GM23338 (cell line): ENCODE data around the gene SLC25A40. TPM values are rescaled to one million over a fixed set of nuclear protein-coding genes. Genes with fewer than 3 reads are reported as not detected.

Experiments used
- ATAC-seq: fragments of 200-7000 bp; cut with Tn5 transposase; 3 replicates; pipeline ENCODE4 v1.9.1; 2020
- DNase-seq: peaks from one replicate; pipeline ENCODE4 v3.0.0-alpha.2; 2015; ENCODE audit warnings: low spot score
- H2AFZ ChIP-seq: fragments of 200-600 bp; sonication (generic); 2 replicates; pipeline ENCODE4 v1.8.0; 2016; ENCODE audit warnings: antibody characterized with exemption, mild to moderate bottlenecking, moderate library complexity
- H3F3A ChIP-seq: fragments of 200-600 bp; sonication (generic); replicated peaks from 2 replicates; pipeline ENCODE4 v1.8.0; 2017; ENCODE audit warnings: antibody characterized with exemption, mixed run types, low read depth
- H3K27ac ChIP-seq: fragments of 200-600 bp; sonication (generic); 2 replicates; pipeline ENCODE4 v1.6.1; 2016; ENCODE audit warnings: low read depth
- H3K27me3 ChIP-seq: fragments of 200-600 bp; sonication (generic); 2 replicates; pipeline ENCODE4 v1.8.0; 2016; ENCODE audit warnings: mild to moderate bottlenecking, mixed run types, moderate library complexity; ENCODE audit not compliant: insufficient read depth
- H3K36me3 ChIP-seq: fragments of 200-600 bp; sonication (generic); 2 replicates; pipeline ENCODE4 v1.8.0; 2016; ENCODE audit warnings: mild to moderate bottlenecking; ENCODE audit not compliant: insufficient read depth
- H3K4me1 ChIP-seq: fragments of 200-600 bp; sonication (generic); 2 replicates; pipeline ENCODE4 v1.8.0; 2016; ENCODE audit warnings: mild to moderate bottlenecking, moderate library complexity; ENCODE audit not compliant: insufficient read depth
- H3K4me2 ChIP-seq: fragments of 200-600 bp; sonication (generic); 2 replicates; pipeline ENCODE4 v1.7.1; 2017; ENCODE audit warnings: mixed run types
- H3K4me3 ChIP-seq: fragments of 200-600 bp; sonication (generic); 2 replicates; pipeline ENCODE4 v1.6.1; 2016; ENCODE audit warnings: mixed run types
- H3K79me2 ChIP-seq: fragments of 200-600 bp; sonication (generic); replicated peaks from 2 replicates; pipeline ENCODE4 v1.8.0; 2017; ENCODE audit warnings: mild to moderate bottlenecking; ENCODE audit not compliant: insufficient read depth
- H3K9me2 ChIP-seq: fragments of 200-600 bp; sonication (generic); 2 replicates; pipeline ENCODE4 v1.8.0; 2017; ENCODE audit not compliant: insufficient read depth
- H4K20me1 ChIP-seq: fragments of 200-600 bp; sonication (generic); replicated peaks from 2 replicates; pipeline ENCODE4 v1.8.0; 2017; ENCODE audit warnings: mild to moderate bottlenecking; ENCODE audit not compliant: insufficient read depth
- H3K27ac Mint-ChIP-seq: 2 replicates; pipeline ENCODE4 v1.8.0; 2020; ENCODE audit warnings: inconsistent platforms, mild to moderate bottlenecking, moderate library complexity, mixed read lengths
- H3K27me3 Mint-ChIP-seq: 3 replicates; pipeline ENCODE4 v1.8.0; 2022; ENCODE audit warnings: low read depth, mild to moderate bottlenecking, moderate library complexity, mixed read lengths, inconsistent platforms; ENCODE audit not compliant: insufficient read depth, poor library complexity
- H3K36me3 Mint-ChIP-seq: 3 replicates; pipeline ENCODE4 v1.8.0; 2021; ENCODE audit warnings: low read depth, mild to moderate bottlenecking, inconsistent platforms, moderate library complexity, mixed read lengths
- H3K4me1 Mint-ChIP-seq: 3 replicates; pipeline ENCODE4 v1.8.0; 2020; ENCODE audit warnings: mild to moderate bottlenecking, inconsistent platforms, mixed read lengths
- H3K4me3 Mint-ChIP-seq: 3 replicates; pipeline ENCODE4 v1.8.0; 2021; ENCODE audit warnings: moderate library complexity, mild to moderate bottlenecking, inconsistent platforms, mixed read lengths
- H3K9me3 Mint-ChIP-seq: 3 replicates; pipeline ENCODE4 v1.8.0; 2020; ENCODE audit warnings: moderate library complexity, mild to moderate bottlenecking, inconsistent platforms, mixed read lengths
- CREB1 ChIP-seq: fragments of 250-450 bp; sonication (Bioruptor Pico); IDR thresholded peaks from 2 replicates; pipeline ENCODE4 v1.5.0; 2020; ENCODE audit warnings: low read depth, mild to moderate bottlenecking, moderate library complexity
- CTCF ChIP-seq, 2 experiments: fragments of 200-600 bp in 1 of 2; sonication (generic) in 1 of 2; conservative IDR thresholded peaks; 2 replicates each; pipeline versions ENCODE4 v1.5.1 to v1.6.1; 2016 to 2017; ENCODE audit warnings: antibody characterized with exemption in 2 of 2, low read depth in 2 of 2, mild to moderate bottlenecking in 2 of 2, moderate library complexity in 1 of 2
- JUNB ChIP-seq: IDR thresholded peaks from one replicate; pipeline ENCODE4 v1.6.1; 2016; ENCODE audit warnings: antibody characterized with exemption; ENCODE audit not compliant: unreplicated experiment
- NANOG ChIP-seq: IDR thresholded peaks from 2 replicates; pipeline ENCODE4 v1.6.1; 2016; ENCODE audit warnings: antibody characterized with exemption, borderline replicate concordance
- REST ChIP-seq: IDR thresholded peaks from one replicate; pipeline ENCODE4 v1.6.1; 2018; ENCODE audit warnings: antibody characterized with exemption; ENCODE audit not compliant: unreplicated experiment
- STAT1 ChIP-seq: IDR thresholded peaks from one replicate; pipeline ENCODE4 v1.6.1; 2016; ENCODE audit warnings: antibody characterized with exemption; ENCODE audit not compliant: unreplicated experiment
- ZNF114 ChIP-seq: fragments of 250-450 bp; sonication (Bioruptor Pico); IDR thresholded peaks from 2 replicates; pipeline ENCODE4 v1.5.0; 2020; ENCODE audit warnings: mild to moderate bottlenecking, moderate library complexity
- ZNF462 ChIP-seq: fragments of 250-450 bp; sonication (Bioruptor Pico); IDR thresholded peaks from 2 replicates; pipeline ENCODE4 v1.5.0; 2020; ENCODE audit warnings: mild to moderate bottlenecking, moderate library complexity
- polyA plus RNA-seq: library from polyadenylated mRNA; unstranded; fragments of >200 nt; fragmentation: Nextera tagmentation; extraction: Ambion mirVana; gene quantifications from 2 replicates; pipeline ENCODE4 v1.2.1, GENCODE V29; 2016
- total RNA-seq: library from RNA; depleted of rRNA; stranded (reverse); fragments of >200 nt; shearing (Covaris generic); gene quantifications from 2 replicates; pipeline ENCODE4 v1.2.3, GENCODE V29; 2014

The SLC25A40 gene
- total and polyA plus RNA-seq, 2 experiments from 2014 or later: 8.4 to 30.7 TPM

- no peak for TF ChIP-seq ZNF462
- no peak for TF ChIP-seq NANOG
- TF ChIP-seq STAT1: no peak
- TF ChIP-seq CREB1 (CRISPR knock-in tag): no peak
These were observed 8.9 kb upstream of the SLC25A40 start (continued) for GRCh38 chr7:87885018-87885417.

GRCh38 chr7:87882151-87882937, 6.2 kb upstream of the SLC25A40 start:
- H3K27ac ChIP-seq: no peak overlapping the region
- DNase-seq (no peak), ATAC-seq (no peak)
- no peaks in the 10 kb centered on the region for H3K27me3 Mint-ChIP-seq
- peaks cover 5% of the 10 kb centered on the region for H4K20me1 ChIP-seq
- no peaks in the 10 kb centered on the region for H3K27me3 ChIP-seq
- peaks cover 68% of the 10 kb centered on the region for H3K36me3 Mint-ChIP-seq
- H3K4me3 Mint-ChIP-seq: no peak overlapping the region
- no peak overlapping the region for H3K4me2 ChIP-seq
- H3K9me3 Mint-ChIP-seq: no peaks in the 10 kb centered on the region
- no peaks in the 10 kb centered on the region for H3F3A ChIP-seq
- no peak overlapping the region for H3K4me3 ChIP-seq
- no peak overlapping the region for H3K27ac Mint-ChIP-seq
- peaks cover 4% of the 10 kb centered on the region; the same call in 1 of the 3 replicates for H3K4me1 Mint-ChIP-seq
- H3K9me2 ChIP-seq: no peaks in the 10 kb centered on the region
- H3K36me3 ChIP-seq: peaks cover 39% of the 10 kb centered on the region
- peaks cover 9% of the 10 kb centered on the region for H3K4me1 ChIP-seq
- H2AFZ ChIP-seq: no peak overlapping the region
- peaks cover 80% of the 10 kb centered on the region for H3K79me2 ChIP-seq
- no peak for TF ChIP-seq REST
- no peak for TF ChIP-seq JUNB
- no peak for TF ChIP-seq CTCF (conservative IDR thresholded peaks at IDR 0.05; ENCODE audit: low read depth in 2 of 2)
- TF ChIP-seq ZNF114 (CRISPR knock-in tag): no peak
